Upper lobe of left lung (tissue), 6 donors: ENCODE data around the gene C19orf85. TPM values are rescaled to one million over a fixed set of nuclear protein-coding genes. Genes with fewer than 3 reads are reported as not detected.

ENCODE experiments used
- ATAC-seq, 2 donors: fragments of 200-7000 bp; cut with Tn5 transposase; one replicate each; pipeline ENCODE4 v1.9.1; 2022; ENCODE audit warnings: mild to moderate bottlenecking in 2 of 2, moderate library complexity in 2 of 2; ENCODE audit not compliant: low FRiP score in 2 of 2
- DNase-seq, 2 donors: peaks; one replicate each; pipeline ENCODE4 v3.0.0-alpha.2; 2019 to 2020
- H3K27ac ChIP-seq, 4 donors: fragments of 200-600 bp; sonication (generic); one replicate each; pipeline ENCODE4 v1.5.1; 2016 to 2019
- H3K27me3 ChIP-seq, 4 donors: fragments of 200-600 bp; sonication (generic); one replicate each; pipeline ENCODE4 v1.5.1; 2017 to 2019
- H3K36me3 ChIP-seq, 4 donors: fragments of 200-600 bp; sonication (generic); one replicate each; pipeline ENCODE4 v1.5.1; 2016 to 2019
- H3K4me1 ChIP-seq, 4 donors: fragments of 200-600 bp; sonication (generic); one replicate each; pipeline ENCODE4 v1.5.1; 2018 to 2019
- H3K4me3 ChIP-seq, 4 donors: fragments of 200-600 bp; sonication (generic); one replicate each; pipeline ENCODE4 v1.5.1; 2017 to 2019; ENCODE audit warnings: mild to moderate bottlenecking in 2 of 4, moderate library complexity in 1 of 4
- H3K9me3 ChIP-seq, 4 donors: fragments of 200-600 bp; sonication (generic); one replicate each; pipeline ENCODE4 v1.5.1; 2018 to 2019
- EP300 ChIP-seq, 4 donors: sonication (generic); formaldehyde crosslinking; IDR thresholded peaks; one replicate each; pipeline ENCODE4 v1.5.1; 2017; ENCODE audit warnings: antibody characterized with exemption in 4 of 4, control low read depth in 2 of 4
- POLR2A ChIP-seq, 4 donors: fragments of 450-650 bp; IDR thresholded peaks; one replicate each; pipeline ENCODE4 v1.5.1; 2016 to 2017; ENCODE audit warnings: antibody characterized with exemption in 4 of 4, mild to moderate bottlenecking in 2 of 4
- POLR2AphosphoS5 ChIP-seq, 2 donors: sonication (generic); formaldehyde crosslinking; IDR thresholded peaks; one replicate each; pipeline ENCODE4 v1.5.1; 2017; ENCODE audit warnings: antibody characterized with exemption in 2 of 2
- WGBS, 2 donors: methylation state at CpG; one replicate each; pipeline ENCODE4 v1.1.5; 2017 to 2018; 5-methylcytosine and 5-hydroxymethylcytosine counted together
- total RNA-seq, 6 donors: library from RNA; depleted of rRNA in 4 of 6; stranded (reverse); fragments of >200 nt in 4 of 6; gene quantifications; one replicate each; pipeline versions ENCODE4 v1.1.0 to v1.2.1, GENCODE V29; 2016 to 2021
- TF ChIP-seq, protein P1 (sequence below), 6 experiments: fragments of 450-650 bp in 4 of 6; fragments of 200-600 bp in 2 of 6; sonication (generic) in 2 of 6; IDR thresholded peaks; one replicate each; pipeline ENCODE4 v1.5.1; 2016 to 2019; ENCODE audit warnings: antibody characterized with exemption in 6 of 6
- donor health status: DM: no; HTN: no; CAD: no; lungs with moderate emphysema.
- donor health status: DM: no; HTN: yes; CAD: no; lungs with severe emphysema.

C19orf85 gene
- total RNA-seq, 6 donors from 2014 or later, result not detected

DNA sequence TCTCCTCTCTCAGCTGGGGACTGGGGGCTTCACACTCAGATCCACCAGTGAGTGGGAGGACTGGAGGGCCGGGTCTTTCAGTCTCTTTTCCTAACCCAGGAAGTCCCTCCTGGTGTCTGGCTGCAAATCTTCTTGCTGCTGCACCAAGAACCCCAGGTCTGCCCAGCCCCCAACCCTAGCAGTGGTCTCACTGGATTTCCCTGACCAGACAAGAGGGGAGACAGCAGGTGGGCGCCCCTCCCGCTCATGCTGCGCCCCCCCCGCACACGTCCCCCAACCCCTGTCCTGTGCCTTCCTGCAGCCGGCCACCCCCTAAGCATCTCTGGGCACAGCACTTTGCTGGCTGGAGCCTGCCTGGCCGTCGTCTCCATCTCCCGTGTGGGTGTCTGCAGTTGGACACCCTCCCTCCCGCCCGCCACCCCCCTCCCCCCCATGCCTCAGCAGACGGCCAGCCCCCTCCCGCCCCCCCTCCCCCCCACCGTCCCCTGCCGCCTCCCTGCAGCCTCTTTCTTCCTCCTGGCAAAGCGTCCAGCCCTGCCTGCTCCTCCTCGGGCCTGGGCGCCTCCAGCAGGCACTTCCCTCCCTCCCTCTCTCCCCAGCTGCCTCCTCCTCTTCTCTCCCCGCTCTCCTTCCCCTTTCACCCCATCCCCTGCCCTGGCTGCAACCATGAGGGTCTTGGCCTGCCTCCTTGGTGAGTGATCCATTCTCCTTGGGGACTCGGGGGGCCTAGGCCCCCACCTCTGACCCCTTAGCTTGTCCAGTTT, 23.6 kb upstream of the C19orf85 start, which contains the start of gene SSC5D:
Gene SSC5D (plus strand): TSS at position 513 of the 764 bp plus-strand sequence. CDS start 154 bp downstream, at position 667.
- no peak for TF ChIP-seq POLR2AphosphoS5 (IDR thresholded peaks at IDR 0.05)
- TF ChIP-seq, protein P1, sequence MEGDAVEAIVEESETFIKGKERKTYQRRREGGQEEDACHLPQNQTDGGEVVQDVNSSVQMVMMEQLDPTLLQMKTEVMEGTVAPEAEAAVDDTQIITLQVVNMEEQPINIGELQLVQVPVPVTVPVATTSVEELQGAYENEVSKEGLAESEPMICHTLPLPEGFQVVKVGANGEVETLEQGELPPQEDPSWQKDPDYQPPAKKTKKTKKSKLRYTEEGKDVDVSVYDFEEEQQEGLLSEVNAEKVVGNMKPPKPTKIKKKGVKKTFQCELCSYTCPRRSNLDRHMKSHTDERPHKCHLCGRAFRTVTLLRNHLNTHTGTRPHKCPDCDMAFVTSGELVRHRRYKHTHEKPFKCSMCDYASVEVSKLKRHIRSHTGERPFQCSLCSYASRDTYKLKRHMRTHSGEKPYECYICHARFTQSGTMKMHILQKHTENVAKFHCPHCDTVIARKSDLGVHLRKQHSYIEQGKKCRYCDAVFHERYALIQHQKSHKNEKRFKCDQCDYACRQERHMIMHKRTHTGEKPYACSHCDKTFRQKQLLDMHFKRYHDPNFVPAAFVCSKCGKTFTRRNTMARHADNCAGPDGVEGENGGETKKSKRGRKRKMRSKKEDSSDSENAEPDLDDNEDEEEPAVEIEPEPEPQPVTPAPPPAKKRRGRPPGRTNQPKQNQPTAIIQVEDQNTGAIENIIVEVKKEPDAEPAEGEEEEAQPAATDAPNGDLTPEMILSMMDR (IDR thresholded peaks at IDR 0.05), result no peak
- no peak for TF ChIP-seq POLR2A (IDR thresholded peaks at IDR 0.05)
- TF ChIP-seq EP300 (IDR thresholded peaks at IDR 0.05), result no peak
- Histone ChIP-seq H3K27me3 (no peaks in the 10 kb centered on the region), H3K4me3 (peak within 1 kb of the TSS in 1 of 4 donors; percentile 9), H3K9me3 (no peaks in the 10 kb centered on the region), H3K27ac (peak within 1 kb of the TSS; percentile 80 to 88 (median 85)), H3K4me1 (peaks cover 35 to 43% (median 42%) of the 10 kb centered on the region in 4 donors), H3K36me3 (peaks cover 0 to 7% (median 6%) of the 10 kb centered on the region in 4 donors)
- WGBS, 2 donors, result 12 to 28% methylated on average over 5 to 13 of the region's 21 CpGs
- ATAC-seq, result peak in 1 of 2 donors; percentile 20
- DNase-seq, result no peak

DNA sequence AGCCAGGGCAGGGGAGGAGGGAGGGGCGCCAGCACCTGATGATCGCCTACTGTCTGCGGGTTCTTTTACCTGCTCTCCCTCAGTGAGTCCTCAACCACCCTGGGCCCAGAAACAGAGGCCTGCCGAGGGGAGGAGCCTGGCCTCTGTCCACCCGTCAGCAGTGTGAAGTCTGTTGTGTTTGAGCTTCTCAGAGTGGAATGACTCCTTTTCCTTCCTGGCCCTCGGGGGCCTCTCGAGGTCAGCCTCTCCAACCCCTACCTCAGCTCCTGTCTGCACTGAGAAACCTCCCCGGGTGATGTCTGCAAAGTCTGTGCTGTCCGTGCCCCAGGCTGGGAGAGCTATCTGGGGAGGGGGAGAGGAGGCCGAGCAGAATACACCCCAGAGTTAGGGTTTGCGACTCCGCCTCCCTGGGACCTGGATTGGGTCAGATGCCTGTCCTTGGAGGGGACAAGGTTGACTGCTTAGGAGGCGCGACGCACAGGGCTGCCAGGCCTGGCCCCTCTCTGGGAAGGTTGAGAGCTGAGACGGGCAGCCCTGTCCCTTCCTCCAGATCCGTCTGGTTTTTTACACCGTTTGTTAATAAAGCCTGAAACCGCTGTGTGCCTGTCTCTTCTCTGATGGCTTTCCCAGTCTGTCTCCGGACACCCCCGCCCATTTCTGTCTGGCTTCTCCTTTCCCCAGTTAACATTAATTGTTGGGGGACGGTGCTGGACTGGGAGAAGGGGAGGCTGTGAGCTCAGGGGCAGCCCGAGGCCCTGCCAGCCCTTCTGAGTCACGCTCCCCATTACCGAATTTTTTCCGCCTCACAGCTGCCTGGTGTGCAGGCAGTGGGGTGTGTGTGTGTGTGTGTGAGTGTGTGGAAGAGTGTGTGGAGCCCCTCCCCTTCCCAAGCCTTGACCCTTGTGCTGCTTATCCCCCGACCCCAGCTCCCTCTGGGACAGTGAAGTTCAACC, 22.7 kb upstream of the C19orf85 start:
- H3K9me3 ChIP-seq, result no peaks in the 10 kb centered on the region
- DNase-seq, result peak in 1 of 2 donors; percentile 46
- 34 to 42% methylated on average over 16 to 25 of the region's 27 CpGs for WGBS, 2 donors
- H3K4me1 ChIP-seq, result peaks cover 35 to 43% (median 42%) of the 10 kb centered on the region in 4 donors
- TF ChIP-seq POLR2A (IDR thresholded peaks at IDR 0.05), result peak in 1 of 4 donors; percentile 20
- TF ChIP-seq EP300 (IDR thresholded peaks at IDR 0.05), result no peak
- peak; percentile 8 to 35 for TF ChIP-seq POLR2AphosphoS5 (IDR thresholded peaks at IDR 0.05)
- peaks cover 4 to 16% (median 15%) of the 10 kb centered on the region in 4 donors for H3K36me3 ChIP-seq
- H3K27me3 ChIP-seq, result no peaks in the 10 kb centered on the region
- H3K4me3 ChIP-seq, result no peak overlapping the region
- peak; percentile 65 to 82 for ATAC-seq
- peak overlapping the region; percentile 80 to 88 (median 85) for H3K27ac ChIP-seq

DNA sequence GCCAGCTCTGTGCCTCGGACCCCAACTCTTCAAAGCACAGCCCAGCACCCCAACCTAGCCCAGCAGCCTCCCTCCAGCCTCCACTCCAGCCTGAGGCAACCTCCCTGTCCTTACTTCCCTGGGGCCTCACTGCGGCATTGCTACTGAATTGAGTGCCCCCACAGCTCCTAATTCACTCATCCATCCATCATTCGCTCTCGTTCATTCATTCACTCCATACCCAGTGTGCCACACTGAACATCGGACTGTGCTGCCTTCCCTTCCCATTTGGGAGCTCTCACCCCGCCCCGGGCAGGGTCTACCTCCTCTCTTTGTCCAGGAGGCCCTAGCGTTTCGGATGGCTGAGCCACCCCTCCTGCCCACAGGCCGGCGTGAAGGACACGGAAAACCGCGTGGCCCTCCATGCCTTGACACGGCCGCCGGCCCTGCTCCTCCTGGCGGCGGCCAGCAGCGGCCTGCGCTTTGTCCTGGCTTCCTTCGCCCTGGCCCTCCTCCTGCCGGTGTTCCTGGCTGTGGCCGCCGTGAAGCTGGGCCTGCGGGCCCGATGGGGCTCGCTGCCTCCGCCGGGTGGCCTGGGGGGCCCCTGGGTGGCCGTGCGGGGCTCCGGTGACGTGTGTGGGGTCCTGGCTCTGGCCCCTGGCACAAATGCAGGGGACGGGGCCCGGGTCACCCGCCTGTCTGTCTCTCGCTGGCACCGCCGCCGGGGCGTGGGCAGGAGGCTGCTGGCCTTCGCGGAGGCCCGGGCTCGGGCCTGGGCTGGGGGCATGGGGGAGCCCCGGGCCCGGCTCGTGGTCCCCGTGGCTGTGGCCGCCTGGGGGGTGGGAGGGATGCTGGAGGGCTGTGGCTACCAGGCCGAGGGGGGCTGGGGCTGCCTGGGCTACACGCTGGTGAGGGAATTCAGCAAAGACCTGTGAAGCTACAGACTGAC, 21.8 kb upstream of the C19orf85 start:
- Histone ChIP-seq H3K9me3 (no peaks in the 10 kb centered on the region), H3K27me3 (no peaks in the 10 kb centered on the region), H3K4me3 (peak overlapping the region in 1 of 4 donors; percentile 0), H3K4me1 (peaks cover 35 to 43% (median 42%) of the 10 kb centered on the region in 4 donors), H3K27ac (peak overlapping the region; percentile 80 to 88 (median 85)), H3K36me3 (peaks cover 4 to 25% (median 21%) of the 10 kb centered on the region in 4 donors)
- TF ChIP-seq EP300 (IDR thresholded peaks at IDR 0.05) (no peak), POLR2AphosphoS5 (IDR thresholded peaks at IDR 0.05) (no peak), POLR2A (IDR thresholded peaks at IDR 0.05) (no peak)
- TF ChIP-seq, protein P1 (IDR thresholded peaks at IDR 0.05), result peak in 1 of 6 experiments; percentile 43
- ATAC-seq (peak in 1 of 2 donors; percentile 22), DNase-seq (peak; percentile 16 to 87)
- WGBS, 2 donors, result 81 to 88% methylated on average over 17 to 50 of the region's 53 CpGs

DNA sequence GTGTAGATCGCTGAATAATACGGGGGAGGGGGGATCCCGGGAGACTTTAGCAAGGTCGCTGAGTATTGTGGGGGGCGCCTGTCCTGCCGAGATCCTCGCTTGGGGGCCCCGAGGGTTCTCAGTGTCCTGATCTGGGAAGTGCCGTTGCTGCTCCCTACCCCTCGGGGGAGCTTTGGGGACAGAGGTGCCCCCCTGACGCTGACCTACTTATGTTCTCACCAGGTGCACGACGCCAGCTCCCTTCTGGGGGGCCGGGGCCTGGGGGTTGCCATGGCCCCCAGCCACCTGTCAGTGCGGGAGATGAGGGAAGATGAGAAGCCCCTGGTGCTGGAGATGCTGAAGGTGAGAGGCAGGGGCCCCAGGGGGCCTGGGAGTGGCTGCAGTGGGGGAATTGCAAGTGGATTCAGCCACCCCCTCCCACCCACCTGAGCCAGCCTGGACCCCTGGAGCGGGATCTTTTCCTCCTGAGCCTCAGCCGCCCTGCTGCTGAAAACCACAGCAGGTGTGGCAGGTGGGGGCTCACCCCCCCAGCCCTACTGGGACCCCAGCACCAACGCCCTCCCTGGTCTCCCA, 21.0 kb upstream of the C19orf85 start:
- H3K36me3 ChIP-seq, result peaks cover 4 to 30% (median 24%) of the 10 kb centered on the region in 4 donors
- DNase-seq (peak in 1 of 2 donors; percentile 12), ATAC-seq (no peak)
- H3K9me3 ChIP-seq, result no peaks in the 10 kb centered on the region
- H3K27ac ChIP-seq, result peak overlapping the region; percentile 80 to 88 (median 85)
- TF ChIP-seq EP300 (IDR thresholded peaks at IDR 0.05) (no peak), POLR2A (IDR thresholded peaks at IDR 0.05) (no peak), POLR2AphosphoS5 (IDR thresholded peaks at IDR 0.05) (no peak)
- TF ChIP-seq, protein P1 (IDR thresholded peaks at IDR 0.05), result no peak
- WGBS, 2 donors, result 28 to 37% methylated on average over 5 to 17 of the region's 18 CpGs
- H3K4me3 ChIP-seq, result peak overlapping the region; percentile 52 to 76 (median 54)
- H3K4me1 ChIP-seq, result peaks cover 35 to 43% (median 42%) of the 10 kb centered on the region in 4 donors
- H3K27me3 ChIP-seq, result no peaks in the 10 kb centered on the region
